Nephron progenitor cell (in vitro differentiated cells): ENCODE results near the gene KCNIP3.
"Not testable (repeated sequence)": the region's sequence is repeated elsewhere in the genome, so short reads cannot be mapped to it uniquely, and the experiment has no call there.

Source experiments
- DNase-seq: peaks from one replicate; pipeline ENCODE4 v3.0.0; 2021
- H3K27ac Mint-ChIP-seq: 2 replicates; pipeline ENCODE4 v1.8.0; 2021; ENCODE audit warnings: mild to moderate bottlenecking, moderate library complexity, mixed read lengths
- H3K27me3 Mint-ChIP-seq: 2 replicates; pipeline ENCODE4 v1.8.0; 2021; ENCODE audit warnings: mild to moderate bottlenecking, low read depth, mixed read lengths; ENCODE audit not compliant: poor library complexity
- H3K36me3 Mint-ChIP-seq: 2 replicates; pipeline ENCODE4 v1.8.0; 2021; ENCODE audit warnings: low read depth, mixed read lengths
- H3K4me1 Mint-ChIP-seq: 2 replicates; pipeline ENCODE4 v1.8.0; 2021; ENCODE audit warnings: mixed read lengths
- H3K4me3 Mint-ChIP-seq: 2 replicates; pipeline ENCODE4 v1.8.0; 2021; ENCODE audit warnings: mild to moderate bottlenecking, moderate library complexity, mixed read lengths
- H3K9me3 Mint-ChIP-seq: 2 replicates; pipeline ENCODE4 v1.8.0; 2021; ENCODE audit warnings: mild to moderate bottlenecking, moderate library complexity, mixed read lengths
- TF ChIP-seq, protein P1 (sequence below): fragments of 200-600 bp; sonication (generic); IDR thresholded peaks from 2 replicates; pipeline ENCODE4 v1.5.0; 2021; ENCODE audit warnings: antibody characterized with exemption

KCNIP3 gene

DNA sequence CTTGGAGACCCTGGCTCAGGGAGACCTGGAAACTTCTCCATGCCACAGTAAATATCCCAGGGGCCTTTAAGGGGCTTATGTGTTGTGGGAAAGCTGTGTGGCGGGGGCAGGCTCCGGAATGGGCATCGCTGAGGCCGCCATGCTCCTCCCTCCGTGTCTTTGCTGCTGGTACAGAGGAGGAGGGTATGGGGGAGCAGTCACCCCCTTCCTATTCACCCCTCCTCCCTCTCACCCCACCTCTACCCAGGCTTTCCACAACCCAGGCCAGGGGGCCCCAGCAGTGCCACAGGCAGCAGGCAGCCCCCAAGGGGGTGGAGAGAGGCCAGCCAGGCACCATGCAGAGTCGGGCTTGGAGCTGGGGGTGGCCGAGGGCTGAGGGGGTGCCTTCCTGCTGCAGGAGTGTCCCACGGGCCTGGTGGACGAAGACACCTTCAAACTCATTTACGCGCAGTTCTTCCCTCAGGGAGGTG, 77.3 kb downstream of the KCNIP3 start:
- TF ChIP-seq, protein P1, sequence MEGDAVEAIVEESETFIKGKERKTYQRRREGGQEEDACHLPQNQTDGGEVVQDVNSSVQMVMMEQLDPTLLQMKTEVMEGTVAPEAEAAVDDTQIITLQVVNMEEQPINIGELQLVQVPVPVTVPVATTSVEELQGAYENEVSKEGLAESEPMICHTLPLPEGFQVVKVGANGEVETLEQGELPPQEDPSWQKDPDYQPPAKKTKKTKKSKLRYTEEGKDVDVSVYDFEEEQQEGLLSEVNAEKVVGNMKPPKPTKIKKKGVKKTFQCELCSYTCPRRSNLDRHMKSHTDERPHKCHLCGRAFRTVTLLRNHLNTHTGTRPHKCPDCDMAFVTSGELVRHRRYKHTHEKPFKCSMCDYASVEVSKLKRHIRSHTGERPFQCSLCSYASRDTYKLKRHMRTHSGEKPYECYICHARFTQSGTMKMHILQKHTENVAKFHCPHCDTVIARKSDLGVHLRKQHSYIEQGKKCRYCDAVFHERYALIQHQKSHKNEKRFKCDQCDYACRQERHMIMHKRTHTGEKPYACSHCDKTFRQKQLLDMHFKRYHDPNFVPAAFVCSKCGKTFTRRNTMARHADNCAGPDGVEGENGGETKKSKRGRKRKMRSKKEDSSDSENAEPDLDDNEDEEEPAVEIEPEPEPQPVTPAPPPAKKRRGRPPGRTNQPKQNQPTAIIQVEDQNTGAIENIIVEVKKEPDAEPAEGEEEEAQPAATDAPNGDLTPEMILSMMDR = no peak
- Mint-ChIP-seq H3K4me3 (no peak overlapping the region), H3K4me1 (peaks cover 4% of the 10 kb centered on the region), H3K27ac (no peak overlapping the region), H3K27me3 (peaks cover 16% of the 10 kb centered on the region), H3K9me3 (peaks cover 13% of the 10 kb centered on the region), H3K36me3 (no peaks in the 10 kb centered on the region)
- DNase-seq = no peak

DNA sequence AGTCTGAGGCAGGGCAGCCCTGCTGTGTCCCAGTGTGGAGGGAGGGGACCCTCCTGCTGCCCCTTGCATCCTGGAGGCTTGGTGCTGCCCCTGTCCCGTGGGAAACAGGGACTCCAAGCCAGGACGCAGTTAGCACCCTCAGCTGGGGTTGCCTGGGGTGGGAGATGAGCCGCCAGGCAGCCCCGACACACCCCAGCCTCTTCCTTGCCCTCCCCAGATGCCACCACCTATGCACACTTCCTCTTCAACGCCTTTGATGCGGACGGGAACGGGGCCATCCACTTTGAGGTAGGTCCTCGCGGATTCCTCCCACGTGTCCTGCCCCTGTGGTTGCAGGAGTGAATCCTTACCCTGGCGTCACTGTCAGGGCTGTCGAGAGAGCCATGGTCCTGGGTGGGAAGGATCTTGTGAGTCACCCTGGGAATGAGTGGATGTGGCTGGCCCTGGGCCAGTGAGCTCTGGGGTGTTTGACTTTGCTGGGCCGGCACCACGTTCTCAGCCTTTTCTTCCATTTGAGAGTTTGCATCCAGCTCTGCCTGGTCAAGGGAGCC, 77.8 kb downstream of the KCNIP3 start:
- no peak overlapping the region for H3K27ac Mint-ChIP-seq
- no peak overlapping the region for H3K4me3 Mint-ChIP-seq

DNA sequence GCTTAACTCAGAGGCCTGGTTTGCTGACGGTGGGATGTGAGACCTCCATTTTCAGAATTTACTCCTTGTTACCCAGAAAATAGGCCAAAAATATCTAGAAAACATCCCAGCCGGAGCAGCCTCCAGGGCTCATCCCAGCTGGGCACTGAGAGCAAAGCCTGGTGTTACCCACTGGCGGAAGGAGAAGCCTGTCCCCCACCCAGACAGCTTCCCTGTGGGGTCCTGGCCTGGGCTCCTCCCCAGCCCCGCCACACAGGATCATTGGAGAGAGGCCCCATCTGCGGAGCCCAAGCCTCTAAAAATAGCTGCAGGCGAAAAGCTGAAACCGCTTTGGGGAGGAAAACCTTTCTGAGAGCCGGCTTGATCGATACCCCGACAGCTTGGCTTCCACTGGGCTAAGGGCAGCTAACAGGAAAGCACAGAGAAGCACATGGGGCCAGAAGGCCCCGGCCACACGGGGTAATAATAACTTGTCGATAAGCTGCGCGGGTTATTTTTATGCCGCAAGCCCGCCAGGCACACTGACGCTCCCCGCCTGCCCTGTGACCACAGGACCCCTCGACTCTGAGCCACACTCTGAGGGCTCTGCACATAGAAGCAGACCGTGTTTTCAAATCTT, 78.5 kb downstream of the KCNIP3 start:
- Mint-ChIP-seq H3K4me3 (no peak overlapping the region), H3K36me3 (no peaks in the 10 kb centered on the region), H3K4me1 (peaks cover 4% of the 10 kb centered on the region), H3K27me3 (peaks cover 26% of the 10 kb centered on the region), H3K27ac (no peak overlapping the region), H3K9me3 (peaks cover 5% of the 10 kb centered on the region)
- no peak for DNase-seq
- TF ChIP-seq, protein P1 = no peak

More for the DNA sequence above, 77.8 kb downstream of the KCNIP3 start:
- TF ChIP-seq, protein P1 = no peak
- H3K9me3 Mint-ChIP-seq = peaks cover 11% of the 10 kb centered on the region
- no peak for DNase-seq
- H3K4me1 Mint-ChIP-seq = peaks cover 4% of the 10 kb centered on the region
- H3K36me3 Mint-ChIP-seq = no peaks in the 10 kb centered on the region
- peaks cover 20% of the 10 kb centered on the region for H3K27me3 Mint-ChIP-seq

DNA sequence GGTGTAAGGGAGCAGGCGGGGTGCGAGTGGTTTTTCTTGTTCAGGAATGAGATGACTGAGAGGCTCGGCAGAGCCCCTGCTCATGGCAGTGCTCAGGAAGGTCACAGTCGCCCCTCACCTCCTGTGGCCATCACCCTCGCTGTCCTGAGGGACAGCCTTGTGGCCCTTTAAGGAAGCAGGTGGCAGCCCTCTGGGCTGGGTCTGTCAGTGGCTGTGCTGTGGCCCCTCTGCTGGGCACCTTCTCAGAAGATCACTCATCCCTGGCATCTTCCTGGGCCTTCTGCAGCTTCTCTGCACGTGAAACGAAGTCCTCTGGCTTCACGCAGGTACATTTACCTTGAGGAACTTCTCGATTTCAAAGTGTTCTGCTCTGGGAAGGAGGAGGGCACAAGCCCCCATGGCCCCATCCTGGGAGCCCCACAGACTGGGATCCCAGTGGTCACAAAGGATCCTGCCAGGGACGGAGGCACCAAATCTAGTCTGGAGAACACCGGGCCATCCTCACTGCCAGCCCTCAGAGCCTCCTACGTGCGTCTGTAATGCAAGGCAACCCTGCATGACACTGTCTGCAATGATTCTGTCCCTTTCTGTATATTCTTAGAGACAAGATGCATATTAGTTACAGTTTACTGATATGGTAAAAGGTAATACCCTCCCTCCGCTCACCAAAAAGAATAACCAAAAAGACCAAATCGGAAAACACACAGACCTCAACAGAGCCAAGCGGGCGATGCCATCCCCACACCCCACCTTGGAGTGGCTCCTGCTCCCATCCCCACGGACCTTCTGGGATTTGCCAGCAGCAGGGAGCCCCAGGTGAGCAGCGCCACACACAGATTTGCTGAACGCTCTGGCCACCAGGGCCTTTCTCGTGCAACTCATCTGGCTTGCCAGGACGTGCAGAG, 79.4 kb downstream of the KCNIP3 start:
- H3K27ac Mint-ChIP-seq = no peak overlapping the region
- TF ChIP-seq, protein P1 = no peak
- peaks cover 4% of the 10 kb centered on the region for H3K4me1 Mint-ChIP-seq
- DNase-seq = no peak
- H3K4me3 Mint-ChIP-seq = no peak overlapping the region
- H3K36me3 Mint-ChIP-seq = no peaks in the 10 kb centered on the region
- peaks cover 26% of the 10 kb centered on the region for H3K27me3 Mint-ChIP-seq
- H3K9me3 Mint-ChIP-seq = no peaks in the 10 kb centered on the region

DNA sequence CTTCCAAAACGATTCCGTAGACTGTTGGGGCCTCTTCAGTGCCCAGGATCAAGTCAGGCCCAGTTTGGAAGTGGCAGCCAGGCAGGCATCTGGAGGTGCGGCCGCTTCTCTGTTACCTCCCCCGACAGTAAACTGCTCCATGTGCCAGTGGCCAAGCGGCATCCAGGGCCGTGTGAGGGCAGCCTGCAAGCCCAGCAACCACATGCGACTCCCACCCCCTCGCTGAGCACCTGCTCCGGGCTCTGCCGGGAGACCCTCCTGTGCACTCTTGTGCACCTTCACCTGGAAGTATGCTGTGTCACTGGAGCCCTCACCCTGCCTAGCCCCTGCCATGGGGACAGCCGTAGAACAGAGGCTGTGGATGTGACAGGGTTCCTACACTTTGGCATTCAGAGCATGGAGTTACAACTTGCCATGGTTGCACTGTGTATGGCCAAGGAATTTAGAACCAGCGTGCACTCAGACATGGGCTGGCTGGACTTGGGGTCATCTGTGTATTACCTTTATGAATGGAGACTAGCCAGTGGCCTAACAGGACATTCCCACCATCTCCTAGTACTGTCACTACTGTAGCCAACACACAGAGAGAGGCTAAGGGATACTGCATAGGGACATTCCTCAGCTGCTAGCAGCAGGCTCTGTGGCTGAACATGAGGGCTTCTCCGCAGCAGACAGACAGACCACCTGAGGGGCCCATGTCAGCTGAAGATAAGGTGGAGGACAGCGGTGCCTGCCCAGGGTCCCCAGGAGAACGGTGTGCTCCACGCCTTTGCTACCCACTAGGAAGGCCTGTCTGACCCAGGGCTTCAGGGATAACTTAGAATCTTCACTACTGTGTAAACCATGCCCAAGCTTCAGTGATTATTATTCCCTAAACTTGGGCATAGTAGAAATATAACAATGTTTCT, 80.3 kb downstream of the KCNIP3 start:
- Mint-ChIP-seq H3K4me3 (no peak overlapping the region), H3K9me3 (no peaks in the 10 kb centered on the region), H3K4me1 (peaks cover 4% of the 10 kb centered on the region), H3K36me3 (no peaks in the 10 kb centered on the region), H3K27ac (no peak overlapping the region), H3K27me3 (peaks cover 25% of the 10 kb centered on the region)
- TF ChIP-seq, protein P1 = no peak
- no peak for DNase-seq

DNA sequence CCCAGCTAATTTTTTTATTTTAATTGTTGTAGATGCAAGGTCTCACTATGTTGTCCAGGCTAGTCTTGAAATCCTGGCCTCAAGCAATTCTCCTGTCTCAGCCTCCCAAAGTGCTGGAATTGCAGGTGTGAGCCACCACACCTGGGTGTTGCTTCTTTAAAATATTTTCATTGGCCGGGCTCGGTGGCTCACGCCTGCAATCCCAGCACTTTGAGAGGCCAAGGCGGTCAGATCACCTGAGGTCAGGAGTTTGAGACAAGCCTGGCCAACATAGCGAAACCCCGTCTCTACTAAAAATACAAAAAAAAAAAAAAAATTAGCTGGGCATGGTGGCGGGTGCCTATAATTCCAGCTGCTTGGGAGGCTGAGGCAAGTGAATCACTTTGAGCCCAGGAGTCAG, 81.1 kb downstream of the KCNIP3 start:
- not testable (repeated sequence) for H3K27ac Mint-ChIP-seq, H3K36me3 Mint-ChIP-seq, H3K9me3 Mint-ChIP-seq, DNase-seq, H3K4me3 Mint-ChIP-seq, H3K4me1 Mint-ChIP-seq
- H3K27me3 Mint-ChIP-seq = peaks cover 19% of the 10 kb centered on the region
